CD4-positive, alpha-beta memory T cell (primary cell): Measurements from ENCODE around the gene CHN2. TPM values are rescaled to one million over a fixed set of nuclear protein-coding genes. Genes with fewer than 3 reads are reported as not detected.
A peak's percentile ranks its signal among the peaks of the same experiment; 100 is the strongest.

Experiments
- CTCF ChIA-PET: fragments of 350-600 bp; sonication (Branson Sonifier 250); formaldehyde crosslinking; loops from one replicate; lab custom pipeline; 2021; ENCODE audit warnings: inconsistent platforms; ENCODE audit not compliant: partially characterized antibody; lab: Charles Lee
- POLR2A ChIA-PET: fragments of 350-600 bp; sonication (Branson Sonifier 250); formaldehyde crosslinking; loops from one replicate; lab custom pipeline; 2021; ENCODE audit not compliant: partially characterized antibody; lab: Charles Lee
- DNase-seq, 5 donors: peaks; one replicate each; pipeline versions ENCODE4 v3.0.0 to v3.0.0-alpha.2; 2020 to 2022; ENCODE audit warnings: mixed read lengths in 1 of 5
- H3K27ac ChIP-seq: one replicate; pipeline ENCODE4 v1.7.0; 2013; ENCODE audit warnings: low read depth, low read length
- H3K27me3 ChIP-seq: 2 replicates; pipeline ENCODE4 v1.7.0; 2013; ENCODE audit warnings: mild to moderate bottlenecking, low read length, moderate library complexity; ENCODE audit not compliant: insufficient read depth
- H3K36me3 ChIP-seq: 2 replicates; pipeline ENCODE4 v1.7.0; 2013; ENCODE audit warnings: mild to moderate bottlenecking, low read length, moderate library complexity; ENCODE audit not compliant: insufficient read depth
- H3K4me1 ChIP-seq: 2 replicates; pipeline ENCODE4 v1.7.0; 2013; ENCODE audit warnings: mild to moderate bottlenecking, low read length, moderate library complexity; ENCODE audit not compliant: insufficient read depth
- H3K4me3 ChIP-seq, 2 donors: one replicate each; pipeline ENCODE4 v1.7.0; 2013; ENCODE audit warnings: low read length in 2 of 2, mild to moderate bottlenecking in 1 of 2
- H3K9me3 ChIP-seq, 2 donors: one replicate each; pipeline ENCODE4 v1.7.0; 2013; ENCODE audit warnings: low read length in 2 of 2, control low read depth in 1 of 2; ENCODE audit not compliant: control insufficient read depth in 1 of 2
- H3K27ac Mint-ChIP-seq, 7 donors: one replicate each; pipeline ENCODE4 v1.8.0; 2020 to 2021; ENCODE audit warnings: mixed read lengths in 7 of 7, mild to moderate bottlenecking in 6 of 7, inconsistent platforms in 3 of 7, moderate library complexity in 3 of 7
- H3K27me3 Mint-ChIP-seq, 2 donors: one replicate each; pipeline ENCODE4 v1.8.0; 2020 to 2021; ENCODE audit warnings: mixed read lengths in 2 of 2
- H3K36me3 Mint-ChIP-seq, 2 donors: one replicate each; pipeline ENCODE4 v1.8.0; 2020 to 2021; ENCODE audit warnings: mixed read lengths in 2 of 2, inconsistent platforms in 1 of 2, mild to moderate bottlenecking in 1 of 2
- H3K4me1 Mint-ChIP-seq, 4 donors: one replicate each; pipeline ENCODE4 v1.8.0; 2020 to 2021; ENCODE audit warnings: mixed read lengths in 4 of 4, mild to moderate bottlenecking in 1 of 4
- H3K4me3 Mint-ChIP-seq, 8 donors: one replicate each; pipeline ENCODE4 v1.8.0; 2020 to 2021; ENCODE audit warnings: mixed read lengths in 8 of 8, mild to moderate bottlenecking in 7 of 8, moderate library complexity in 6 of 8, inconsistent platforms in 3 of 8
- H3K9me3 Mint-ChIP-seq, 8 donors: one replicate each; pipeline ENCODE4 v1.8.0; 2020 to 2021; ENCODE audit warnings: mixed read lengths in 8 of 8, mild to moderate bottlenecking in 5 of 8, inconsistent platforms in 3 of 8, moderate library complexity in 1 of 8
- intact Hi-C: fragments of 100-400 bp; cut with micrococcal nuclease; formaldehyde crosslinking; loops from one replicate; pipeline ENCODE4 v1.15.1; 2023
- polyA plus RNA-seq, 2 donors: library from polyadenylated mRNA; unstranded; fragments of 300-500 nt; fragmentation: Illumina TruSeq; gene quantifications; one replicate each; pipeline ENCODE4 v1.2.3, GENCODE V29; 2021
- total RNA-seq, 2 experiments: library from RNA; stranded (reverse); gene quantifications; one replicate each; pipeline ENCODE4 v1.2.3, GENCODE V29; 2021

The CHN2 gene
- total and polyA plus RNA-seq, 4 experiments from 2014 or later, result 1.8 to 7.6 (median 3.5) TPM

DNA sequence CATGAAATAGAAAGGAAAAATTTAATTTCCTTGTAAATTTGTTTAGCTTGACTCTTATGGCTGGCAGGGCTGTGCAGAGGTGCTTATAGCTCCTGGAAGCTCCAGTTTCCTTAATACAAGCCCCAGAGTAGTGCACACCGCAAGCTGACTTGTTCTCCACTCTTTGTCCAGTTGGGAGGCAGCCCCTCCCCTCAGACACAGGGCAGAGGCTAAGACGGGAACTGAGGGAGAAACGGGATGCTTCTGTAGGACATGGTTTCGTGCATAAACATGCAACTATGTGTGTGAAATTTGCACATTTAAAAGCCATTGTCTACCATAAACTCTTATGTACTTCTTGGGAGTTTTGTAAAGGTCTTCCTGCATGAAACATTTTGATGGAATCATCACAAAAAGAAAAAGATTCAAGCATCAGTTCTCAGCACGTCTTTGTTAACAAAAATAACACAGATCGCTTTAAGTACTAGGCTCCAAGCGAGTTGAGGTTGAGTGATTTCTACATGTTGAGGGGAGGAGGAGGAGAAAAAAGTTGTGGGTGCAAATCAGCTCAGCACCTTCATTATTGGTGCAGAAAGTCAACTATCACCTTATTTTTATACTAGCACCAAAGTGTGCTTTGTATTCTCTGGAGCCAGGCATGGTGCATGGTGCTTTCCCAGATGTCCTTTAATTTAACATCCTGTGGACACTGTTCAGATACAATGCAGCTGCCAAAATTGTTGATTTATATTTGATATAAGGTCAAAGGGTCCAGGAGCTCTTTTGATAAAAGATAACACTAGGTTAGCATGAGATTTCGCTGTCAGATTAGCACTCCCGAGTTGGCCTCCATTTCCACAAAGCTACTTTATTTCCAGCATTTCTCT, 124.5 kb downstream of the CHN2 start:
- H3K36me3 ChIP-seq, result no peaks in the 10 kb centered on the region
- H3K4me3 Mint-ChIP-seq, result no peak overlapping the region
- DNase-seq, result no peak
- H3K4me1 ChIP-seq, result no peaks in the 10 kb centered on the region
- H3K27me3 ChIP-seq, result no peaks in the 10 kb centered on the region
- H3K9me3 ChIP-seq, result no peaks in the 10 kb centered on the region
- H3K4me1 Mint-ChIP-seq, result no peaks in the 10 kb centered on the region
- H3K27me3 Mint-ChIP-seq, result no peaks in the 10 kb centered on the region
- ChIA-PET CTCF (no interaction called here), POLR2A (no interaction called here)
- H3K27ac Mint-ChIP-seq, result no peak overlapping the region
- no peaks in the 10 kb centered on the region for H3K36me3 Mint-ChIP-seq
- intact Hi-C loops, result no loop called here
- H3K27ac ChIP-seq, result no peak overlapping the region
- H3K9me3 Mint-ChIP-seq, result no peaks in the 10 kb centered on the region
- no peak overlapping the region for H3K4me3 ChIP-seq

DNA sequence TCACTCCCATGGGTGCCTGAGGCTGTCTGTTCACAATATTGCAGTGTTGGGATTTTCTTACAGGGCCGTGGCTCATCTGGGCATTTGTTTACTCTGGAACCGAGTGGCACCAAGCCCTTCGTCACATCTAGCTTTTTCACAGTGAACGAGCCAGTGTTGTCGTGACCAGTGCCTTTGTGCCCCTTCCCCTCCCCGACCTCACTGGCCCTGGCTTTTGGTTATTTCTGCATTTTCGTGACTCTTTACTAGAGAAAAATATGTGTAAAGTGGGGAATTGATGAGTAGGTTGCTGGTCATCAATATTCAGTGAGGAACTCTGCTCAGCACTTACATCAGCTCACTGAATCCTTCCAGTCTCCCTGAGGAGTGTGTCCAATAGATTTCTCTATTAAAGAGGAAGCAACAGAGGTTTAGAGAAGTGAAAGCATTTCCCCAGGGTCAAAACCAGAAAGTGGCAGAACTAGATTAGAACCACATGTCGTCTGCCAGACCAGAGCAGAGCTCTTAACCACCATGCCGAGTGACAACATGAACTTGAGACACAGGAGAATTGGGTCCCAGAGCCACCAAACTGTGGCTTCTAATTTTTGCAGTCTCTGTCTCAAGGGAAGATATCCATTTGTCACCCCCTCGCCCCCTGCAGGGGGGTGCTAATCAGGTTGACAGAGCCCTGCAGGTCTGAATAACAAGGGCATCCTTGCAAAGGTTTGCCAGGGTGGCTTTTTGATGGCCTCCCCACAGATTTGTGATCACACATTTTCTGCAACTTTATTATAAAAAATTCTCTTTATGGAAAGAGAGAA, 125.3 kb downstream of the CHN2 start:
- H3K27me3 Mint-ChIP-seq, result no peaks in the 10 kb centered on the region
- H3K27ac ChIP-seq, result no peak overlapping the region
- no peak overlapping the region for H3K4me3 ChIP-seq
- no peaks in the 10 kb centered on the region for H3K9me3 ChIP-seq
- ChIA-PET CTCF (no interaction called here), POLR2A (no interaction called here)
- H3K4me1 Mint-ChIP-seq, result no peaks in the 10 kb centered on the region
- no peaks in the 10 kb centered on the region for H3K36me3 ChIP-seq
- DNase-seq, result no peak
- H3K27me3 ChIP-seq, result no peaks in the 10 kb centered on the region
- no peaks in the 10 kb centered on the region for H3K36me3 Mint-ChIP-seq
- H3K4me3 Mint-ChIP-seq, result no peak overlapping the region
- intact Hi-C loops, result no loop called here
- peak overlapping the region in 1 of 7 donors; percentile 59 for H3K27ac Mint-ChIP-seq
- H3K9me3 Mint-ChIP-seq, result no peaks in the 10 kb centered on the region
- H3K4me1 ChIP-seq, result no peaks in the 10 kb centered on the region

DNA sequence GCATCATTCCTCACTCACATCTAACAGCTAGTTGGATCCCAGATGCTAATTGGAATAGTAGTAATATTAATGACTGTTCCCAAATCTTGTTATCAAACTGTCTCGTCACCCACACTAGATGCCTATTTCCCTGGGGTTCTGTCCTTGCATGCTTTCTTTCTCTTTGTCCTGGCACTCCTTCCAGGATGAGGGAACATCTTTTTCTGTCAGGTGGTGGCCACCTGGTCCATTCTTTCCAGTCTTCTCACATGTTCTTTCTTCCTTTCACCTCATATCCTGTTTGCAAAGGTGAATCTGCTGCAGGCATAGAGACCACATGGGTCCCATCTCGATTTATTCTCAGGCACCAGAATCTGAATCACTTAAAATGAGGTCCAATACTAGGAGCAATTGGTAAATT, 126.0 kb downstream of the CHN2 start:
- Mint-ChIP-seq H3K27ac (no peak overlapping the region), H3K9me3 (no peaks in the 10 kb centered on the region), H3K4me1 (no peaks in the 10 kb centered on the region), H3K4me3 (no peak overlapping the region), H3K27me3 (no peaks in the 10 kb centered on the region), H3K36me3 (no peaks in the 10 kb centered on the region)
- Histone ChIP-seq H3K9me3 (no peaks in the 10 kb centered on the region), H3K36me3 (no peaks in the 10 kb centered on the region), H3K4me3 (no peak overlapping the region), H3K27ac (no peak overlapping the region), H3K4me1 (no peaks in the 10 kb centered on the region), H3K27me3 (no peaks in the 10 kb centered on the region)
- ChIA-PET CTCF (no interaction called here), POLR2A (no interaction called here)
- intact Hi-C loops, result no loop called here
- no peak for DNase-seq

DNA sequence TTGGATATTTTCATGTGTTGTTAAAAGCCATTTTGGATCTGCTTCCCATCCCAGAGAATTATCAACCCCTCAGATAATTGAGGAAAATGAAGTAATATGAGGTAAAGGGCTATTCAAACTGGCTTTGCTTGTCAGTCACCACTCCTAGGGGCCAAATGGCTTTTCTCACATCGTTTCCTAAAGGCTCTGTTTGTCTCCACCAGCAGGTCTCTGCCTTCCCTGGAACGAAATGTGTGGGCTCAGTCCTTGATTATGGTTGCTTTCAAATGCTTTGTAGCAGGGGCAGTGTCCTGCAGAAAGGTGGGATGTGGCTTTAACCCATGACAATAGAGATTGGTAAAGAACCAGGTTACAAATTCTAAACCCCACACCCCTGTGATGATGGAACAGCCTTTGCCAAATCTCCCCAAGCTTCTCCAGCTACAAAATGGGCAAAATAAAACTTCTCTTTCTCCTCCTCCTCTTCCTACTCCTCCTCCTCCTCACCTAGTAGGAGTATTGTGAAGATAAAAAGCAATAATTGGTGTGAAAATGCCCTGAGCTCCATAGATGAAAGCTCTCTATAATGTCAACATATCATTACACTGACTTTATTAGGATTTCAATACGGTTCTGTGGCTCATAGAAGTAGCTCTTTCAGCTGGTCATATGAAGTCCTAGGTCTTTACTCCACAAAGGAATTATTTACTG, 127.6 kb downstream of the CHN2 start:
- intact Hi-C loops, result no loop called here
- H3K4me3 ChIP-seq, result no peak overlapping the region
- H3K36me3 ChIP-seq, result no peaks in the 10 kb centered on the region
- Mint-ChIP-seq H3K4me3 (no peak overlapping the region), H3K36me3 (no peaks in the 10 kb centered on the region), H3K4me1 (no peaks in the 10 kb centered on the region), H3K9me3 (no peaks in the 10 kb centered on the region), H3K27me3 (peaks cover 0 to 2% of the 10 kb centered on the region in 2 donors), H3K27ac (no peak overlapping the region)
- ChIA-PET CTCF (interaction anchor here (1.1 kb wide), 1 partner anchor 18 kb away, joined by 3 read pairs; no protein-coding TSS in a partner anchor), POLR2A (no interaction called here)
- no peak overlapping the region for H3K27ac ChIP-seq
- DNase-seq, result no peak
- H3K27me3 ChIP-seq, result no peaks in the 10 kb centered on the region
- no peaks in the 10 kb centered on the region for H3K4me1 ChIP-seq
- no peaks in the 10 kb centered on the region for H3K9me3 ChIP-seq

DNA sequence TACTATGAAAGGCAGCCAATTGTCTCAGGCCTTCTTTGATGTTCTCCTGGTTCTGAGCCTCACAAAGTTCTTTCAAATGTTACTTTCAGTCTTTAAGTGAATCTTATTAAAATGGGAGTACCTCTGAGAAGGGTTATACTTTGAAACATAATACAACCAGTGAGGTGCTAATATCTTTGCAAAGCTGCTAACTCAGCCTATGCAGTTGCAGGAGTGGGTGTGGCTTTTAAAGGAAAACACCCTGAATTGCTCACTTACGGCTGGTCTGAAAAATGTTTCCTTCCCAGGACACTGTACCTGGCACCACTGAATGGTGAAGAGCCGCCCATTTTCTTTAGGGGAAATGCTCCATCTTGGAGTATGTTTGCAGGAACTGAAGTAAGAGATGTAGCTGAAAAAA, 130.9 kb downstream of the CHN2 start:
- DNase-seq, result no peak
- Mint-ChIP-seq H3K27me3 (peaks cover 0 to 3% of the 10 kb centered on the region in 2 donors), H3K9me3 (no peaks in the 10 kb centered on the region), H3K36me3 (no peaks in the 10 kb centered on the region), H3K4me1 (peaks cover 1 to 14% (median 9%) of the 10 kb centered on the region in 4 donors), H3K27ac (no peak overlapping the region), H3K4me3 (no peak overlapping the region)
- H3K9me3 ChIP-seq, result no peaks in the 10 kb centered on the region
- intact Hi-C loops, result no loop called here
- ChIA-PET POLR2A (no interaction called here), CTCF (no interaction called here)
- H3K4me1 ChIP-seq, result peaks cover 5% of the 10 kb centered on the region
- H3K36me3 ChIP-seq, result no peaks in the 10 kb centered on the region
- no peak overlapping the region for H3K27ac ChIP-seq
- H3K4me3 ChIP-seq, result no peak overlapping the region
- H3K27me3 ChIP-seq, result no peaks in the 10 kb centered on the region

DNA sequence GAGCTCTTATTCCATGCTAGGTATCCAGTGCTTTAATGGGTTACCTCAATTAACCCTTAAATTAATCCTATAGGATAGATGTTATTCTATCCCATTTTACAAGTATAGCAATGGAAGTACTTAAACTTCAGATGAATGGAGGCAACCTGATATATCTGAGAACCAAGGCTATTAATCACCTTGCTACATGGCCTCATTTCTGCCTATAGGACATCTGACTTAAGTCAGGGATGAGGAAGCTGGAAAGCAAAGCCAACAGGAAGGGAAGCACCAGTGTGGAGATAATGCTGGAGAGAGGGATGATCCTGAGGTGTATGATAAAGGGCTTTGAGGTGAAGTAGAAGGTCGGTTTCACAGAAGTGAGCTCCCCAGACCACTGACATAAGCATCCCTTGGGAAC, 132.3 kb downstream of the CHN2 start:
- H3K9me3 Mint-ChIP-seq, result no peaks in the 10 kb centered on the region
- Histone ChIP-seq H3K4me1 (peaks cover 5% of the 10 kb centered on the region), H3K9me3 (no peaks in the 10 kb centered on the region), H3K27ac (no peak overlapping the region), H3K4me3 (no peak overlapping the region), H3K36me3 (no peaks in the 10 kb centered on the region), H3K27me3 (no peaks in the 10 kb centered on the region)
- H3K27ac Mint-ChIP-seq, result no peak overlapping the region
- ChIA-PET CTCF (no interaction called here), POLR2A (no interaction called here)
- peaks cover 1 to 14% (median 9%) of the 10 kb centered on the region in 4 donors for H3K4me1 Mint-ChIP-seq
- DNase-seq, result no peak
- intact Hi-C loops, result no loop called here
- H3K4me3 Mint-ChIP-seq, result no peak overlapping the region
- H3K27me3 Mint-ChIP-seq, result peaks cover 0 to 3% of the 10 kb centered on the region in 2 donors
- no peaks in the 10 kb centered on the region for H3K36me3 Mint-ChIP-seq

DNA sequence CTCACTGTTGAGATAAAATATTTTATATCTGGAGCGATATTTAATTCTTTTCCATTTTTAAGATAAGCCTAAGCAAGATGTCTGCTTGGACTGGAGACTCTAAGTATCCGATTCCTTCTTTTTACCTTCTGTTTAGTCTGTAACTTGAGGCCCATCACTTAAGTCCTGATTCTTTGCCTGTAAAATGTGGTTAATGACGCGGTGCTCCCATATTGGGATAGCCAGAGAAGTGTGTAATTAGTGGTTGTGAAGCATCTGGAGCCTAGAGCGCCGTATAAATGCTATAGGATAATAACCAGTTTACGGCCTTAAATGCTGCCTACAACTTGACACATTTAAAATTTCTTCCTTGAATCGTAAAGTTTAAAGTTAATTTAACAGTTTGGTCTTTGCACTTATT, 132.9 kb downstream of the CHN2 start:
- H3K36me3 Mint-ChIP-seq, result no peaks in the 10 kb centered on the region
- intact Hi-C loops, result no loop called here

More for the DNA sequence above, 132.9 kb downstream of the CHN2 start:
- H3K27ac Mint-ChIP-seq, result no peak overlapping the region
- CTCF ChIA-PET, result no interaction called here
- Histone ChIP-seq H3K27me3 (no peaks in the 10 kb centered on the region), H3K36me3 (no peaks in the 10 kb centered on the region), H3K4me1 (peaks cover 5% of the 10 kb centered on the region), H3K9me3 (no peaks in the 10 kb centered on the region), H3K27ac (no peak overlapping the region), H3K4me3 (no peak overlapping the region)
- peaks cover 1 to 14% (median 9%) of the 10 kb centered on the region in 4 donors for H3K4me1 Mint-ChIP-seq
- POLR2A ChIA-PET, result no interaction called here
- no peaks in the 10 kb centered on the region for H3K9me3 Mint-ChIP-seq
- H3K27me3 Mint-ChIP-seq, result peaks cover 0 to 3% of the 10 kb centered on the region in 2 donors
- H3K4me3 Mint-ChIP-seq, result no peak overlapping the region
- no peak for DNase-seq
